ENCODE data around the gene KLHDC8A.

- TF ChIP-seq CTCF (IDR thresholded peaks at IDR 0.05; ENCODE audit: low read depth, low read length) = no peak
- TF ChIP-seq EZH2phosphoT487 (IDR thresholded peaks at IDR 0.05; ENCODE audit: low read depth) = no peak
Observed at GRCh38 chr1:205315008-205315618, 41.6 kb downstream of the KLHDC8A start.
